Subcutaneous adipose tissue (tissue), 4 donors: ENCODE measurements around the gene SIDT2. TPM values are rescaled to one million over a fixed set of nuclear protein-coding genes. Genes with fewer than 3 reads are reported as not detected.

Source experiments
- total RNA-seq, 4 donors: library from RNA; depleted of rRNA; stranded (reverse); fragments of >200 nt; gene quantifications; one replicate each; pipeline ENCODE4 v1.1.0, GENCODE V29; 2016
- TF ChIP-seq, protein P1 (sequence below): fragments of 450-650 bp; IDR thresholded peaks from one replicate; pipeline ENCODE4 v1.5.1; 2016; ENCODE audit warnings: low read depth, mild to moderate bottlenecking, control low read depth, antibody characterized with exemption, moderate library complexity

The SIDT2 gene
- total RNA-seq, 4 donors from 2014 or later = 68.9 to 115 (median 90.3) TPM

DNA sequence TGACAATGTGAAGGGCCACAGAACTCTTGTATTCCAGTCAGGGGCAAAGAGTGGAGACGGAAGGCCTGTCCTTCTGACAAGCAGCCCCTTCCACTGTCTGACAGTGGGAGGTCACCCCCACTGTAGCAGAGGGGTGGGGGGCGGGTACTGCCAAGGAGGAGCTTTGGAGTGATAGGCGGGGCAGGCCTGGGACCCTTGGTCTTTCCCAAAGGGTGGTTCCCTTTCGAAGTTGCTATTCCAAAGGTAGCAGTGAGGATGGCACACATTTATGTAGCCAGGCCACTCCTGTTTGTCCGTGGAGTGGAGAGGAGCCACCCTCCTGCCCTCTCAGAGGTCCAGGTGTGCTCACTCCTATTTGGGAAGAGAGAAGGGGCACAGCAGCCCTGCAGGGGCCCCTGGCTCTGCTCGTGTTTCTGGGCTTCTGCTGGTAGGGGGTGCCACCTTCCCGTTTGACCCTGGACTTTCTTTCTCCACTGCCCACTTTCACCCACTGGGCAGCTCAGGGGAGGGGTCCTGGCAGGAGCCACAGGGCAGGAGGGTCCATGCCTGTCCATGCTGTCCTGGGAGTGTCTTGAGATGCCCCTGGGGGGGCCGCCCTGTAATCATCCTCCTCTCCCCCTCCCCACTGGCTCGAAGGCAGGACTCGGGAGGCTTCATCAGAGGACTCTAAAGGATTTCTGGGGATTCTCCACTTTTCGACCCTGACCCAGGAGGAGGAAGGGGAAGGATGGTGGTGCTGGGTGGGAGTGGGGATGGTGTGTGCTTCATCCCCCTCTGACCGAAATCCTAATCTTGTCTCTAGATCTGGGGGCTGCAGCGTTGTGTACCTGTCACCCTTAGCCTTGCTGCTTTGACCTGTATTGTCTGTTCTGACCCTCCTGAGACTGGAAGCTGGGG is 21.6 kb downstream of the SIDT2 start:
- TF ChIP-seq, protein P1, sequence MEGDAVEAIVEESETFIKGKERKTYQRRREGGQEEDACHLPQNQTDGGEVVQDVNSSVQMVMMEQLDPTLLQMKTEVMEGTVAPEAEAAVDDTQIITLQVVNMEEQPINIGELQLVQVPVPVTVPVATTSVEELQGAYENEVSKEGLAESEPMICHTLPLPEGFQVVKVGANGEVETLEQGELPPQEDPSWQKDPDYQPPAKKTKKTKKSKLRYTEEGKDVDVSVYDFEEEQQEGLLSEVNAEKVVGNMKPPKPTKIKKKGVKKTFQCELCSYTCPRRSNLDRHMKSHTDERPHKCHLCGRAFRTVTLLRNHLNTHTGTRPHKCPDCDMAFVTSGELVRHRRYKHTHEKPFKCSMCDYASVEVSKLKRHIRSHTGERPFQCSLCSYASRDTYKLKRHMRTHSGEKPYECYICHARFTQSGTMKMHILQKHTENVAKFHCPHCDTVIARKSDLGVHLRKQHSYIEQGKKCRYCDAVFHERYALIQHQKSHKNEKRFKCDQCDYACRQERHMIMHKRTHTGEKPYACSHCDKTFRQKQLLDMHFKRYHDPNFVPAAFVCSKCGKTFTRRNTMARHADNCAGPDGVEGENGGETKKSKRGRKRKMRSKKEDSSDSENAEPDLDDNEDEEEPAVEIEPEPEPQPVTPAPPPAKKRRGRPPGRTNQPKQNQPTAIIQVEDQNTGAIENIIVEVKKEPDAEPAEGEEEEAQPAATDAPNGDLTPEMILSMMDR = no peak

DNA sequence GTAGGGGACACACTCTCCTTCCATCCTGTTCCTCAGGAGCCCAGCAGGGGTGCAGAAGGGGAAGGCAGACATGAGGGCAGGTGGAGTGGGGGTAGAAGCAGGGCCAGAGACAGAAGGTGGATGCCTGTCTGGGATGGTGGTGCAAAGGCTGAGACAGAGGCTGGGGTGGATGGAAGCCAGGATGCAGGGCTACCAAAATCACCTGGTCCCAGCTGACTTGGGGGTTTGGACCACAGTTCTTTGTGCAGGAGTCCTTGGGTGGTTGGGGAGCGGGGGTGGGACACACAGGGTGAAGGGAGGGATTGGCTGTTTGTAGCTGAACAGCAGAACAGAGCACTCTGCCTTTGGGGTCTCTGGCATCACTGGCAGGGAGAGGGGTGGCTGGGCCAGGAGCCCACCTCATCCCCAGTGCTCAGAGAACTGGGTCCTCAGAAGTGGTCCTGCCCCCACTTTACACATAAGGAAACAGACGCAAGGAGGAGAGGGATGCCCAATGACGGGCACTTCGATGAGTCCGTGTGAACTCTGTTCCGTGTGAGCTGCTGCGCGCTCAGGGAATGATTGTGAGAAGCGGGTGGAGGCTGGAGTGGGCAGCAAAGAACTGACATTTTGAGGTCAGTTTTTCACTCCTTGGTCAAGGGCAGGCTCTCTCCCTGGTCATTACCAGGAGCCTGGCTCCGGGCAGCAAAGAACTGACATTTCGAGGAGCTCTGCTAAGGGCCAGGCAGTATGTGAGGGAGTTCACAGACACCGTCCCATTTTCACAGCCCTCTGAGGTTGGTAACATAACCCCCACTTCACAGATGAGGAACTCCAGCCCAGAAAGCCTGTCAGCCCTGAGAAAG is 22.5 kb downstream of the SIDT2 start:
- TF ChIP-seq, protein P1 = no peak

DNA sequence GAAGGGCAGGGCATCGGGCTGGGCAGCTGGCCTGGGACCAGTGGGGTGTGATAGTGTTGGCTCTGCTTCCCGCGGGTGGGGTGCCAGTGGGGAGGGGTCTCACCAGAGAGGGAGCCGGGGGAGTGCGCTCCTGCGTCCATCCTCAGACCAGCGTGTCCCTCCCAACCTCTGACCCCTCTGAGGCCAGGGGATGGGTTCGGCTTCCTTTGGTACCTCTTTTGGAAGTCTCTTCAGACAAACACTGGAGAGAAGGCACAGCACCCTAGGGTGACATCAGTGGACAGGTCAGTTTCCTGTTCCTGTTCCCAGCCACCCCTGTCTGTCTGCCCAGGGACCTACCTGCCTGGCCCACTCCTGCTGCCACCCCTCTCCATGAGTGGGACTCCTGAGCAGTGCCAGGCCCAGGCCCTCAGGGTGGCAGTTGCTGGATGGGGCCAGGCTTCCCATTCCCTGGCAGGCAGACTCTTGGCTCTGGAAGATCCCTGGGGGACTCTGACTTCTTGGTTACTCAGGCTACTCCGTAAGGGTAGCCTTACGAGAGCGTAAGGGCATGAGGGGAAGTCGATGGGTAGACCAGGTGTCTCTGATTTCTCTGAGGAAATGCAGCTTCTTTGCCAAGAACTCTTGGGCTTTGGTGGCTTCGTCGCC is 23.2 kb downstream of the SIDT2 start:
- TF ChIP-seq, protein P1 = no peak

DNA sequence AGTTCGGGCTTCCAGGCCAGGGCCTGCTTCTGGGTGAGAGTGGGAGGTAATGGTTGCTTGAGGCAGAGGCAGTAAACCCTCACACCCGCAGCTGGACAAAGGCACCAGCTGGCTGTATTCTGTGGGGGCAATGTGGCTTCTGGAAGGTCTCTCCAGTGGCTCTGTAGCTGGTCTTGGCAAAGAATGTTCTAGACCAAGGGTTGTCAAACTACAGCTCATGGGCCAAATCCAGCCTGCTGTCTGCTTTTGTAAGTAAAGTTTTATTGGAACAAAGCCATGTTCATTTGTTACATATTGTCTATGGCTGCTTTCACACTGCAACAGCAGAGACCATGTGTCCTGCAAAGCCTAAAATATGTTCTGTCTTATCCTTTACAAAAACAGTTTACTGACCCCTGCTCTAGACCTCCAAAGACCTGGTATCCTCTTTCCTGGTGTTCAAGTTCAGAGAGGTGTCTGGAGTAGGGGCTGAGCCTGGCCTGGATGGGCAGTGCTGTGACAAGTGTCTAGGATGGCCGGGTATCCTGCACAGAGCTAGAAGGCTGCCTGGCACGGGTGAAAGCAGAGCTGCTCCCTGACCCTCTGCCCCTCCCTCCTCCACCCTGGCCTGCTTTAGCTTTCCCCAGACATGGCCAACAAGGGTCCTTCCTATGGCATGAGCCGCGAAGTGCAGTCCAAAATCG is 24.0 kb downstream of the SIDT2 start:
- TF ChIP-seq, protein P1 = no peak

DNA sequence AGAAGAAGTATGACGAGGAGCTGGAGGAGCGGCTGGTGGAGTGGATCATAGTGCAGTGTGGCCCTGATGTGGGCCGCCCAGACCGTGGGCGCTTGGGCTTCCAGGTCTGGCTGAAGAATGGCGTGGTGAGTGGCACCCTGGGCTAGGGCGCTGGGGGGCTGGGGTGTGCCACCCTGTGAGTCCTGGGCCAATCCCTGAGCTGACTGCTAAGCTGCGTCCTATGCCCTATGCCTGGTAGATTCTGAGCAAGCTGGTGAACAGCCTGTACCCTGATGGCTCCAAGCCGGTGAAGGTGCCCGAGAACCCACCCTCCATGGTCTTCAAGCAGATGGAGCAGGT is 24.5 kb downstream of the SIDT2 start:
- TF ChIP-seq, protein P1 = no peak

DNA sequence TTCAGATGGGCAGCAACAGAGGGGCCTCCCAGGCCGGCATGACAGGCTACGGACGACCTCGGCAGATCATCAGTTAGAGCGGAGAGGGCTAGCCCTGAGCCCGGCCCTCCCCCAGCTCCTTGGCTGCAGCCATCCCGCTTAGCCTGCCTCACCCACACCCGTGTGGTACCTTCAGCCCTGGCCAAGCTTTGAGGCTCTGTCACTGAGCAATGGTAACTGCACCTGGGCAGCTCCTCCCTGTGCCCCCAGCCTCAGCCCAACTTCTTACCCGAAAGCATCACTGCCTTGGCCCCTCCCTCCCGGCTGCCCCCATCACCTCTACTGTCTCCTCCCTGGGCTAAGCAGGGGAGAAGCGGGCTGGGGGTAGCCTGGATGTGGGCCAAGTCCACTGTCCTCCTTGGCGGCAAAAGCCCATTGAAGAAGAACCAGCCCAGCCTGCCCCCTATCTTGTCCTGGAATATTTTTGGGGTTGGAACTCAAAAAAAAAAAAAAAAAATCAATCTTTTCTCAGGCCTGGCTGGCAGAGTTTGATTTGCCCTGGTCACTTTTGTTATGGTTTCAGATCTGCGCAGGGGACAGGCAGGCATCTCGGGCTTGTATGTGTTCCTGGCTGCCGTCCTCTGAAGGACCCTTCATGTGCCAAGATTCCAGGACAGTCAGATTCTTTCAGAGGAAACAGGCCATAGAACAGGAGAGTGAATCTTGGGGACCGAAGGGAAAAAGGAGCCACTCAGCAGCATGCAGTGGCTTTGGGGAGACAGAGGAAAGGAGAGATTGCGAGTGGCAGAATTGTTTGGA is 25.9 kb downstream of the SIDT2 start:
- TF ChIP-seq, protein P1 = no peak
